ENCODE results near the gene CHST7.

The CHST7 gene

DNA sequence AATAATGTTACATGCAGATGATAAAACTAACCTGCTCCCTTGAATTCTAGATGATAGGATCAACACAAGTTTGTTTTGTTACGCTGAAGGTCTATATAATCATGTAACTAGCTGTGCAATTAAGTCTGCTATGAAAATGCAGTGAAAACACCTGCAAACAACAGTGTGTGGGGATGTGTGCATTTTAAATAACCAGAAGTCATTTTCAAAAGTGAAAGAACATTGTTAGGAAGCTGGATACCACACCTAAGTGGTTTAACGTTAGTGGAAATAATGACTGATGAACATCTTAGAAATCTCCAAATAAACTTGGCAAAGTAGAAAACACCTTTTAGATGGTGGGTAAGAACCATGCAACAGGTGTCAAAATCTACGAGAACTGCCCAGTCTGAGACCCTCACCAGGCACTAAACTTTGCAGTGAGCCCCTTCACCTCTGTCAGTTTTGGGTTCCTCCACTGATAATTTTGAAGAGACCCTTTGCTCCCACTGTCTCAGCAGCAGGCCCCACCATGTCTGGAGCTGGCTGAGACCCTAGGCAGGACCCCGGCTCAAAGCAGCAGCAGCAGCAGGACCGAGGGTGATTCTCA is 36.6 kb downstream of the CHST7 start:
- DNase-seq (ENCODE audit: low spot score), result no peak

DNA sequence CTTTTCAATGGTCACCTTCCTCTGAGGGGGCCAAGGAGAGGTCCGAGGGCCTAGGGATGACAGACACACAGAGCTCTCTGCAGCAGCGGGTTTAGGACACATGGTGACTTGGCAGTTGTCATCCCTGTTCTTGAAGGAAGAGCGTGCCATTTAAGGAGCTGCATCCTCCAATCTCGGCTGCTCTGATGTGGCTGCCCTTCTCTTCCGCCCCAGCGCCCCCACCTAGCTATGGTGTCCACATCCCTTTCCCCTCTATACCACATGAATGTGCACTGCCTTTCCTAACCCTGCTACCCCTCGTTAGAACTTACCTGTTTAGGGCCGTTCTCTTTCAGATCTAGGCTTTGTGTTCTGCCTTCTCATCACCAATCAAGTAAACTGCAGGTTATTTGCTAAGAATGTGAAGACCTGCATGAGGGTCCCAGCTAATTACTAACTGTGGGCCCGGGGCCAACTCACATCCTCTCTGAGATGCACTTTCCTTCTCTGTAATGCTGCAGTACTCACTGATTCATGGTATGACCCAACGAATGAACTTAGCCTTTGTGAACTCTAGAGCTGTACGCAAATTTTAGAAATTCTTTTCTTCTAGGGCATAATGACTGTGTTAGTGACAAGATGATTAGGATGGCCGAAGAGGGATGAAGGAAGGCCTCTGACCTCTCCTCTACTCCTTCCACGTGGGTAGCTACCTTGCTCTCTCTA is 38.2 kb downstream of the CHST7 start:
- no peak for DNase-seq (ENCODE audit: low spot score)

DNA sequence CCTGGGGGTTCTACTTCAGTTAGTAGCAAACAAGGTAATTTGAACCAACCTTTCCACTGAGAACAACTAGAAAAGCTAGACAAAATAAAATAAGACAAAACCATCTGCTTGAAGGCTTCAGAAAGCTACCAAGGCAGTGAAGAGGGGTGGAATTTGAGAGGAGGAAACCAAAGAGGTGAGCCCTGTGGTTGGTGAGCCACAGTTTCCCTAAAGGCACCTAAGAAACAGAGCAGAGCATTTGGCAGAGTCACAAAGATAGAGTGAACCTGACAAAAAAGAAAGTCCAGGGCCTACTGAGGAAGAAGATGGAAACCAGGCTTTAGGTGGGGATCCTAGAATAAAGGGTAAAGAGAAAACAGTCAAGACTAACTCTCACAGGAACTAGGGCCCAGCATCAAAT is 44.3 kb downstream of the CHST7 start:
- no peak for DNase-seq (ENCODE audit: low spot score)

DNA sequence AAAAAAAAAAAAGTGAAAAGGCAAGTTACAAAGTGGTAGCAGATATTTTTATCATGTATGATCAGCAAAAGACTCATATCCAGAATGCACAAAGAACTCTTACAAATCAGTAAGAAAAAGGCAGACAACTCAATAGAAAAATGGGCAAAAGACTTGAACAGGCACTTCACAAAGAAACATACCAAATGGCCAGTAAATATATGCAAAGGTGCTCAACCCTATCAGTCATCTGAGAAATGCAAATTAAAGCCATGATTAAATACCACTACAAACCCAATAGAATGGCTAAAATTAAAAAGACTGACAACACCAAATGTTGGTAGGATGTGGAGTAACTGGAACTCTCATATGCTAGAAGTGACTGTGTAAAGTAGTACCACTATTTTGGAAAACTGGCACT is 45.4 kb downstream of the CHST7 start:
- DNase-seq (ENCODE audit: low spot score), result no peak

DNA sequence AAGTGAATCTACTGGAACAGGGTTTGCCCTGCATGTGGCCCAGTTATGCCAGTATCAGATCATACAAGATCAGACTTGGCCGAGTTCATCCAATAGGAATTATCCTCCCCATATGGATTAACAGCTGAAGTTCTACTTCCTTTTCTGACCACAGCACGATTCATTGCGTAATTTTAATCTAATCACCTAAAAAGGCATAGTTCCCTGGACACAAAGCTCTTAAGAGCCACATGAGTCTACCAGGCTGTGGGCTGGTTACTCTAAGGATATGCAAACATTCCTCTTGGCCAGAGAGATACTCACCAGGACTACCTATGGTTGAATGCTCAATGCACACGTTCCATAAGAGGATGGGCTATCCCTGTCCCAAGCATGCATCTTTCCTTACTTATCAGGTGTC is 46.9 kb downstream of the CHST7 start:
- no peak for DNase-seq (ENCODE audit: low spot score)

DNA sequence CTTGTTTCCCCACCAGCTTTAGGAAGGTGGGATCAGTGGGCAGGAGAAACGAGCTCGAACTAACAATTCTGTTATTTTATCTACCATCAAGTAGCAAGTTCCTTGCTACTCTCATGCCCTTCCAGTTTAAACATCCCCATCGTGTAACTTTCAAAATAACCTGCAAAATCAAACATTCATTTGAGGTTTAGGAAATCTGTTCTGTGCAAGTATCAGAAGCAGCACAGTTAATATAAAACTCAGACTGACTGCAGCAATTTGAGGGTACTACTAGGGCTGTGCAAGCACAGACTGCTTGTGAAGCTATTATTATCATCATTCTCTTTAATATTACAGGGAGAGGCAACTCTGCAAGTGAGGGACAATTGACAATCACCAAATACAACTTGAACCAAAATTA is 48.0 kb downstream of the CHST7 start:
- DNase-seq (ENCODE audit: low spot score), result no peak

DNA sequence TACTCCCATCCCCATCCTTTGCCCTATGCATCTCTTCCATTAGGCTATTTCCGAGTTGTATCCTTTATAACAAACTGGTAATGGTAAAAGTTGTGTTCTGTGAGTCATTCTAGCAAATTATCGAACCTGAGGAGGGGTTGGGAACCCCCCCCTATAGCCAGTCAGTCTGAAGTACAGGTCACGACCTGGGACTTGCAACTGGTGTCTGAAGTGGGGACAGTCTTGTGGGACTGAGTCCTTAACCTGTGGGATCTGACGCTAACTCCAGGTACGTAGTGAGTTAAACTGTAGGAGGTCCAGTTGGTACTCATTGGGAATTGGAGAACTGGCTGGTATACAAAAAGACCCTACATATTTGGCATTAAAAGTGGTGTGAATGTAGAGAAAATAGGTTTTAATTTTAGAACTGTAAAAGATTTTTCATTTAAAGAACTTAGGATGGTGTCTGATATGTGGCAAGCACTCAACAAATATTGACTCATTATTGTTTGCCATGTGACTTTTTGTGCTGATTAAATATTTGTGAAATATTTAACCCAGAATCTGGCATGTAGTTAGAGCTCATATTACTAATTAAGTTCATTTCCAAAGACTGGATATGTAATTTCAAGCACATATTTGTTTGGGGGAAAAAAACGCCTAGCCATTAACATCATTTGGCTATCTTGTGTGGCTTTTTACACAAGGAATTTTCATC is 50.7 kb downstream of the CHST7 start:
- no peak for DNase-seq (ENCODE audit: low spot score)

DNA sequence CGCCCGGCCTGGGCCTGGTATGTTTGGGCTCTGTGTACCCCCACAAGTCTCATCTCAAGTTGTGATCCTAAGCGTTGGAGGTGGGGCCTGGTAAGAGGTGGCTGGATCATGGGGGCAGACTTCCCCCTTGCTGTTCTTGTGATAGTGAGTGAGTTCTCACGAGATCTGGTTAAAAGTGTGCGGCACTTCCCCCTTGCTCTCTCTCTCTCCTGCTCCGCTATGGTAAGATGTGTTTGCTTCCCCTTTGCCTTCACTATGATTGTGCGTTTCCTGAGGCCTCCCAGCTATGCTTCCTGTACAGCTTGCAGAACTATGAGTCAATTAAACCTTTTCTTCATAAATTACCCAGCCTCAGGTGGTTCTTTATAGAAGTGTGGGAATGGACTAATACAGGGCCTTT is 53.0 kb downstream of the CHST7 start:
- DNase-seq (ENCODE audit: low spot score), result no peak

DNA sequence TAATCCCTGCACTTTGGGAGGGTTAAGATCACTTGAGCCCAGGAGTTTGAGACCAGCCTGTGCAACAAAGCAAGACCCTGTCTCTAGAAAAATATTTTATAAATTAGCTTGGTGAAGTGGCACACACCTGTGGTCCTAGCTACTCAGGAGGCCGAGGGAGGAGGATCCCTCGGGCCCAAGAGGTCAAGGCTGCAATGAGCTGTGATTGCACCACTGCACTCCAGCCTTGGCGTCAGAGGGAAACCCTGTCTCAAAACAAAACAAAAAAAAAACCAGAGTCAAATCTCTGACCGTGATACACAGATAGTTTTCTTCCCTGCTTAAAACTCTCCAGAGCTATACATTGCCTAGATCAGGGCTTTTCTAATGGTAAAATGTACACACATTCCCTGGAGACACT is 53.5 kb downstream of the CHST7 start:
- no peak for DNase-seq (ENCODE audit: low spot score)

DNA sequence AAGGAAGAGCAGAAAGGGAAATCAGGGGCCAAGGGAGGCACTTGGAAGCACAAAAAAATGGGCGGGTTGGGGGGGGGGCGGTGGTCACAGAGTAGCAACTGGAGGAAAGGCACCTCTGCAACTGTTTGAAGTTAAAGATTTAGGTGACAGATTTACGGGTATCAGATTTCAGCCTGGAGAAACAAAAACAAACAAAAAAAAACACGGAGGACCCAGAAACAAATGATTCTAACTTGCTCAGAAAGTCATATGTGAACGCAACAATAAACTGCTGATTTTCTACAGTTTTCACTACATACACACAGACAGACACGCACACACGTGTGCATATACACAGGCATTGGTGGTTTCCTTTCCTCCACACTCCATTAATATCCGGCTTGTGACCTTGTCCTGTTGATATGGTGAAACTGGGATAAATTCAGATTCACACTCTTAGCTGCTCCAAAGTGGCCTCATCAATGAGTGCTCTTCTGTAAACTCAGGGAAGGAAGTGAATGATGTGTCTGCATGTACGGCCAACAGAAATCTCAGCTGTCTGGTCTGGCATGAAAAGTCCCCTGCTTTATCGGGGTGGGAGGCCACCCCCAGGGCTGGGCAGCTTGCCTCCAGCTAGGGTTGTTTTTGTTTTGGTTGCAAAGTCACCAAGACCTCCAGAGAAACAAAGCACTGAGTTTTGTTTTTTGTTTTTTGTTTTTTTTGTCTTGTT is 54.3 kb downstream of the CHST7 start:
- no peak for DNase-seq (ENCODE audit: low spot score)

DNA sequence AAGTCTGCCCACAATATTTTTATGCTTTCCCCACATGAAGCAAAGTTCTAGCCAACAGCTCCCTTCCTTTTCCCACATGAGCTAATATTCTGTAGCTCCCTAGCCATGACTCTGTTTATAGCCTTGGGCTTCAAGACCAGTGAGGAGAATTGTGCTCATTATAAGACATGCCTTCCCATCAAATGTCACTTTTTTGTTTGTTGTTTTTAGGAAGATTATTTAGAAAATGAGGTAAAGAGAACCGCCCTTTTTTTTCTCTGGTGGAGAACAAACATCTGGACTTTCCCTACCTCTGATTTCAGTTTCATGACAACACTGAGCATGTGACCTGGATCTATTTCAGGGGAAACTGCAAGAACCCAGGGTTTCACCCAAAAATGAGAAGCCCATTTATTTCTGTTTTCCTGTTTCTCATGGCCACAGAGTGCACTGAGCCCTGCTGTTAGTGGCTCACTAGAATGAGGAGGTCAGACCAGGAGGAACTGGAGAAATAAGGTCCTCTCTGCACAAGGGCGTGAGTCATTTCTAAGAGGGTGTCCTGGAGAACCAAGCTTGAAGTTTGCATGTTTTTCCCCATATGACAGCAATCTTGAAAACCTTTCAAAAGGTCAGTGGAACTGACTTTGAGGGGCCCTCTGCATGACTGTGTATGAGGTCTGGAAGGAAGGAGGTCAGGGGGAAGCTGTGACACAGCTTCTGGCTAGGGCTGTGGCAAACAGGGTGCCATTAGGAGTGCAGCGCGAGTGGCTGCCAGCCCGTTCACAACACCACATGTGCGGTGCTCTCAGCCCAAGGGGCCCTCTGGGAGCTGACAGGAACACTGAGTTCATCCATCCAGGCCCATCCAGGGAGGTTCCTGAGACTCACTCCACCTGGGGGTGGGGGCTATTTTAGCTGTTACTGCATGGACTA is 55.2 kb downstream of the CHST7 start:
- peak; percentile 54 for DNase-seq (ENCODE audit: low spot score)

DNA sequence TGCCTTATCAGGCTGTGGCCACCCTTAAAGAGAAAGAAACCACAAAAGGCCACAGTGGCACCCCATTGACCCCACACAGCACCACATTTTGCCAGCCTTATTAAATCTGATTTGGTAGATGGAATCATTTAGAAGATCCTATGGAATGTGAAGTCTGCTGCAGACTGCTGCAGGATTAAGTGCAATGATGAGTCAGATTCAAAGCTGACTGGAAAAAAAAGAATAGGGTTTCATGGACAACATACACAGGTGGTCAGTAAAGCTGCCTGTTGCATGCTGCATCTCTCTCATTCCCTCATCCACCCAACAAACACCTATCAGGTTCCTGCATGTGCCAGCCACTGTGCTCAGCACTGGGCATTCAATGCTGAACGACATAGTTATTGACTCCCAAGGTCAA is 56.6 kb downstream of the CHST7 start:
- DNase-seq (ENCODE audit: low spot score), result no peak

DNA sequence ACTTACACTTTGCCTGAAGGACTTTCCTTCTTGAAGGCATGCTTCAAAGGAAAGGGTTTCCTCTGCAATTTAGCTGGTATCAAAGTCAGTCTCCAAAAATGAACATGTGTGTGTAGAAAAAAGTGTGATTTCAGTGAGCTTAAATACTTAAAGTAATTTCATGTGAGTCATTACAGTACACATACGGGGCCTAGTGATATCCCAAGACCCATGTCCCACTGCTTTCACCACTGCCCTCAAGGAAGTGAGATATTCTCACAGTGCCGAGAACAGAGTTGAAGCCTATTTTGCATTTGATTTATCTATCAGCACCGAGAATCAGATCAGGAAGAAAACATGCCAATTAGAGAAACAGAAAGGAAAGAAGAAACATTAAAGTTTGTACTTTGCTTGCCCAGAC is 61.0 kb downstream of the CHST7 start:
- no peak for DNase-seq (ENCODE audit: low spot score)

DNA sequence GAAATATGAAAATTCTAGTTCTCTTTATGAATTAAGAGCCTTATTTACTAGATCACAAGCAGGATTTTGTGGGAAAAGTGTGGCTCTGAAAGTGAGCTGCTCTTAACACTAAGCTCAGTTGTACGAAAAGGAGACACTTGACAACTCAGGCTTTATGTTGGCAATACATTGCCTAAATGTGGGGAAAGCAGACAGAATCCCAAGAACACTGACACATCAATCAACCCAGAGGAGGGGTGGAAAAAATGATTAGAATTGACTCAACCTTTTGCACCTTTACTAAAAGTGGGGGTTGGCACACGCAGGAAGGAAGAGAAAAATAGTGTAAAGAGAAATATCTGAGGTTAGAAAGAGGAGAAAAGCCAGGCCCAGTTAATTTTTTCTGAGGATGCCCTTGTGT is 61.6 kb downstream of the CHST7 start:
- no peak for DNase-seq (ENCODE audit: low spot score)

DNA sequence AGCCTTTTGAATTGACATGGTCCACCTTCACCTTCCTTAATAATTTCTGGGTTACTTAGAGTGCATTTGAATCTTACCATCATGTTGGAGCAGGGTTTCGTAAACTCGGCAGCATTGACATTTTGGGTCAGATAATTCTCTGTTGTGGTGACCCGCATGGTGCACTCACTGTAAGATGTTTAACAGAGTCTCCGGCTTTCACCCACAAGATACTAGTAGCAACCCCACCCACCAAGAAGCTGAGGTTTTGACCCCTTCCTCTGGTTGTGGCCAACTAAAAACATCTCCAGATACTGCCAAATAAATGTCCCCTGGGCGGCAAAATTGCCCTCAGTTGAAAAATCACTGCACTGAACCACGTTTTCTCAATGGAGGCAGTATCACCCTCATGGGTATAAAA is 62.7 kb downstream of the CHST7 start:
- no peak for DNase-seq (ENCODE audit: low spot score)

DNA sequence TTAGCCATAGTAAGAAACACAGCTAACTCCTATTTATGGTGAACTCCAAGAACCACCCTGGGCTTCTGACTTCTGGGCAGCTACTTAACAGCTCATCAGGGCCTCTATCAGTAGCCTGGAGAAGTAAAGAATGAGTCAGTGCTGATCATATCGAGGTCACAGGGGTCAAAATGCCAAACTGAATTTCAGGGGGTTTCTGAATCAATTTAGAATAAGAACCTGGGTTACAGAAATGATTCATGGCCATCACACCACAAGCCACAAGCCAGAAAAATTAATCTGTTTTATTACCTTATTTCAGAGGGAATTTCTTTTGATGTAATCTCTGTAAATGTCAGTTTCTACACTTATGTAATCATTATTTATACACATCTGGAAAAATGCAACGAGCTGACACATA is 64.4 kb downstream of the CHST7 start:
- DNase-seq (ENCODE audit: low spot score), result no peak

DNA sequence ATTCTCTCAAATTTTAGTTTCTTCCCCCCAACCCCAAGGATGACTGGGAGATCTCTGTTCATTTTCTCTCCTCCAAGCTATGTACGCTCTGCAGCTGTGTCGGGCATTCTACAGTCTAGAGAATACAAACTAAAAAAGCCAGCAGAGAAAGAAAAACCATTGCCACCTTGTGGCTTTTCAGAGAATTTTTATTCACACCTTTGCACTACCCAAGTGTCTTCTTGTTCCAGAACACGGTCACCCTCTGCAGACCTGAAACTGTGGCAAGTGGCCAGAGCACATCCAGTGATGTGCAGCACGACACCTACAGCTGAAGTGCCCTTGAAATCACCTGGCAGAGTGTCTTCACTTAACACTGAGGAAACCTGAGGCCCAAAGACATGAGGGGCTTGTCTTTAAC is 68.6 kb downstream of the CHST7 start:
- DNase-seq (ENCODE audit: low spot score), result no peak

DNA sequence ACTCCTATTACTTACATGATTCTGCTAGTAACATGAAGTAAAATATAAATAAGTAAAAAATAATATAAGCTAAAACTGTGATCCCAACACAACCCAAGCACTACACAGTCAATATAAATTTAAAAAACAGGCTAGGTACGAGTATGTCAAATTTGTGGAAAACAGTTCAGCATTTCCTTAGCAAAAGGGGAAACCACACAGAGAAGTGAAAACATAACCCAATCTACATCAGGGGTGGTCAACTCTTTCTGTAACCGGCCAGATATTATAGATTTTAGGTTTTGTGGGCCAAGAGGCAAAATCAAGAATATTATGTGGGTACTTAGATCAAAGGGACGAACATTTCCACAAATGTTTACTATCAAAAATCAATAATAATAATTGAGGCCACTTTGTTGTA is 70.1 kb downstream of the CHST7 start:
- DNase-seq (ENCODE audit: low spot score), result no peak

DNA sequence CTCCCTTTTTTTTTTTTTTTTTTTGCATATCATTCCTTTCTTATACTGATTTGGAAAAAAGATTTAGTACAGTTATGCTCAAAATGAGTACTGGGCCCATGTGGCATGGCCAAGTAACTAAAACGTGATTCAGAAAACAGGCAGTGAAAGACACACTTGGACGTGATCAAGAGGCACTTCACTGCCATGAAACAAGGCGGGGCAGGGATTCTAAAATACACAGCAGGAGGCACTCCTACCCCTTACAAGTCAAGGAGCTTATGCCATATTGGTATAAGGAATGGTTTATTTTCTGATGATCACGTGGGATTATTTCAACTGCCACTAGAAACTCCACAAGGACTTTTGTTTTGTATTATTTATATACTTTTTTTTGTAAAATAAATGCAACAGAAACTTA is 72.0 kb downstream of the CHST7 start:
- no peak for DNase-seq (ENCODE audit: low spot score)

DNA sequence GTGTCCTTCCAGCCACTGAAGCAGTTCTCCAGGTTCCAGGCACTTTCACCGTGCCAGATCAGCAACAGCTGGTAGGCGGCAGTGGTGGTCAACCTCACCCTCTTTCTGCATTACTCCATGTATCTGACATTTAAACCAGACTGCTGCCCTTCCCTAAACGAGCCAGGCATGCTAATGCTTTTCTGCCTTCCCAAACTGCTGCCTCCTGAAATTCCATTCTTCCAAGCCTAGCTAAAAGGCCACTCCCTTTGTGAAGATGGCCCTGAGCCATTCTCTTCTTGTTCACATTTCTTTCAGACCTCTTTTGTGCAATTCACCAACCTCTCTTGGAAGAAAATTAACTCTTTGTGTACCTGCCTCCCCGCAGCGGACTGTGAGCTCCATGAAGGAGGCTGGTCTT is 73.7 kb downstream of the CHST7 start:
- no peak for DNase-seq (ENCODE audit: low spot score)
